Activated T-cell treated with anti-CD3 and anti-CD28 coated beads, Interleukin-2, amount 50 U/mL, for 24 hours (primary cell): ENCODE measurements around the gene MAEA.

ENCODE experiments used
- DNase-seq: peaks from one replicate; pipeline ENCODE4 v3.0.0-alpha.2; 2020
- H3K27ac Mint-ChIP-seq: 2 replicates; pipeline ENCODE4 v1.8.0; 2020; ENCODE audit warnings: mild to moderate bottlenecking, mixed read lengths
- H3K27me3 Mint-ChIP-seq: 2 replicates; pipeline ENCODE4 v1.8.0; 2020; ENCODE audit warnings: mixed read lengths
- H3K36me3 Mint-ChIP-seq: 2 replicates; pipeline ENCODE4 v1.8.0; 2020; ENCODE audit warnings: low read depth, mixed read lengths
- H3K4me1 Mint-ChIP-seq: 2 replicates; pipeline ENCODE4 v1.8.0; 2020; ENCODE audit warnings: low read depth, mixed read lengths
- H3K4me3 Mint-ChIP-seq: 2 replicates; pipeline ENCODE4 v1.8.0; 2020; ENCODE audit warnings: mild to moderate bottlenecking, moderate library complexity, mixed read lengths
- H3K9me3 Mint-ChIP-seq: 2 replicates; pipeline ENCODE4 v1.8.0; 2020; ENCODE audit warnings: mixed read lengths

Gene MAEA

DNA sequence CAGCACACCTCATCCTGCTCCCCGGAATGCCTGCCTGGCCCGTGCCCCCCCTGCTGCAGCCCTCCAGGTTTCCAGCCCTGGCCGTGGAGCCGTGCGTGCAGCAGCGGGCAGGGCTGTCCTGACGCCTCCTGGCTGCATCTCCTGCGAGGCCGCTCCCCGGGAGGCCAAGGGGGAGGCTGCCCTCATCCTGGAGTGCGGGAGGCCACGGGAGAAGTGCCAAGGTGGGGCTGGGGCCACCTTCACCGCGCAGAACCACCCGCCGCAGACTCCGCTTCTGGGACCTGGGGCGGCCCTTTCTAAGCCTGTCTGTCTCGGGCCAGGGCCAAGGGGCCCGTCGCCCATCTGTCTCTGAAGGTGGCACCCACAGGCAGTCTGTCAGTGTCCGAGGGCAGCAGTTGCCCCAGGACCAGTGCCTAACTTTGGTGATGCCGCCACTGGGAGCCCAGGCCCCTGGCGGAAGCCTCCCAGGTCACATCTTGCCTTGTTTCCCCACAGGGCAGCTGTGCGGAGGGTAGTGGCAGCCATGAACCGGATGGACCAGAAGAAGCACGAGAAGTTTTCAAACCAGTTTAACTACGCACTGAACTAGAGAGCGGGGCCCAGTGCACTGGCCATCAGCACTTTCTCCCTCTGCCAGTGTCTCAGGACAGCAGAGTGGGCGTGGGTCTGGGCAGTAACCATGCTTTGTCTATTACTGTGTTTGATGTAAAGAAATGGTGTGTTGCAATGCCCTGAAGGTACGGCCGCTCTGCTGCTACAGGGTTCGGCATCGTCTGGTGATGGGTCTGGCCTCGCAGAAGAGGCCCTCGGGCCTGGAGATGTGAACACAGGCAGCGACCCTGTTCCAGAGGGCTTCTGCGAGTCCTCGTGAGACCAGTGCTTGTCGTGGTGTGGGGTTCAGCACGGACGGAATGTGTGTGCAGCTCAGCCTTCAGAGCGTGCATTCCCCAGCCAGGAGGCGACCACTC lies 96.0 kb downstream of the MAEA start:
- no peak for DNase-seq
- Mint-ChIP-seq H3K27ac (no peak overlapping the region), H3K9me3 (peaks cover 10% of the 10 kb centered on the region), H3K36me3 (peaks cover 58% of the 10 kb centered on the region), H3K27me3 (no peaks in the 10 kb centered on the region), H3K4me3 (no peak overlapping the region), H3K4me1 (no peaks in the 10 kb centered on the region)
